Hepatocyte (in vitro differentiated cells): Measurements from ENCODE around the gene FAM107A.
A peak's percentile ranks its signal among the peaks of the same experiment; 100 is the strongest.

Experiments used
- CTCF ChIP-seq: fragments of 200-600 bp; sonication (generic); IDR thresholded peaks from 2 replicates; pipeline ENCODE4 v1.5.1; 2016; ENCODE audit warnings: antibody characterized with exemption, mild to moderate bottlenecking; ENCODE audit not compliant: poor library complexity
- EZH2 ChIP-seq: fragments of 200-600 bp; sonication (generic); IDR thresholded peaks from 2 replicates; pipeline ENCODE4 v1.6.1; 2016; ENCODE audit warnings: antibody characterized with exemption, mild to moderate bottlenecking, borderline replicate concordance

DNA sequence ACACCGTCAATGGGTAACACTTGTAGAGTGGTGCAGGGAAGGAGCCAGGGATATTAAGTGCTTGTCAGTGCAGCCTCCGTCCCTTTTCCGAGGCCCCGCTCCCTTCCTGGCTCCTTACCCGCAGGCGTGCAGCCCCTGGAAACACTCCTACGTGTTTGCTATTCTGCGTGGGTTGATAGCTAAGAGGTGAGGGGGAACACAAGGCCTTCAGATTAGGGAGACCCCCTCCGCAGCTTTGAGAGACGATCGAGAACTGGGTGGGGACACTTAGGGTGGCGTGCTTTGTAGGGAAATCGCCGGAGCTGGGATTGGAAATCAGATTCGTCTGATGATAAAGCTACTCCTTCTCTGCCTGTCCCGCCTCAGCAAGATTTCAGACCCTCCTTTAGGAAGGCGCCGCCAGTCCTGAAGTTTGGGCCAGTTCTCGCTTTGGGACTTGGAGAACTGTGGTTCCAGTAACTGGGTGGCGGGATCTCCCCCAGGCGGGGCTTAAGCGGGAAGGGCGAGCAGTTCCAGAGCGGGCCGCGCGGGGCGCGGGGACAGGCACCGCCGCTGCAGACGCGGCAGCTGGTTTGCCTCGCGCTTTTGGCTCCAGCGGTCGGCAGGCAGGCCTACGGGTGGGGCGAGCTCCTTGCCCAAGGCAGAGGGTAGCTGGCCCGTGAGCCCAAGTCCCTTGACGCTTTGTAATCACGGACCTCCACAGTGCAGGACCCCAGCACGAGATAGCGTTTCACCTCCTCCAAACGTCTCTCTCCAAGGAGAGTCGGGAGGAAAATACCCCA, 8.0 kb upstream of the FAM107A start:
- TF ChIP-seq CTCF = peak; percentile 48
- TF ChIP-seq EZH2 = peak; percentile 55
